Thyroid gland (tissue), 4 donors: Measurements from ENCODE around the gene DNAJC3. TPM values are rescaled to one million over a fixed set of nuclear protein-coding genes. Genes with fewer than 3 reads are reported as not detected.
A peak's percentile ranks its signal among the peaks of the same experiment; 100 is the strongest.

Experiments used
- DNase-seq, 2 donors: peaks; one replicate each; pipeline ENCODE4 v3.0.0-alpha.2; 2019
- H3K27ac ChIP-seq, 3 donors: fragments of 200-600 bp; sonication (generic); 1 replicate in 2 of 3; 2 replicates in 1 of 3; pipeline ENCODE4 v1.5.1; 2016 to 2019; ENCODE audit warnings: mild to moderate bottlenecking in 1 of 3, moderate library complexity in 1 of 3
- H3K27me3 ChIP-seq: fragments of 200-600 bp; sonication (generic); one replicate; pipeline ENCODE4 v1.5.1; 2019
- H3K36me3 ChIP-seq, 2 donors: fragments of 200-600 bp; sonication (generic); one replicate each; pipeline ENCODE4 v1.5.1; 2016 to 2019
- H3K4me1 ChIP-seq, 2 donors: fragments of 200-600 bp; sonication (generic); one replicate each; pipeline ENCODE4 v1.5.1; 2017 to 2019
- H3K4me3 ChIP-seq, 3 donors: fragments of 200-600 bp; sonication (generic); replicated peaks in 1 of 3; 1 replicate in 2 of 3; 2 replicates in 1 of 3; pipeline ENCODE4 v1.5.1; 2016; ENCODE audit warnings: mild to moderate bottlenecking in 1 of 3
- H3K9me3 ChIP-seq: fragments of 200-600 bp; sonication (generic); one replicate; pipeline ENCODE4 v1.5.1; 2017
- POLR2A ChIP-seq, 2 donors: fragments of 450-650 bp; IDR thresholded peaks; one replicate each; pipeline ENCODE4 v1.6.1; 2017; ENCODE audit warnings: antibody characterized with exemption in 2 of 2, mild to moderate bottlenecking in 2 of 2, moderate library complexity in 1 of 2
- WGBS, 2 donors: methylation state at CpG; one replicate each; pipeline ENCODE4 v1.1.5; 2017; 5-methylcytosine and 5-hydroxymethylcytosine counted together
- intact Hi-C: fragments of 100-400 bp; cut with DNase I; formaldehyde crosslinking; loops from one replicate; pipeline ENCODE4 v1.15.1; 2023
- total RNA-seq, 4 donors: library from RNA; depleted of rRNA; stranded (reverse); fragments of >200 nt; gene quantifications; one replicate each; pipeline ENCODE4 v1.2.3, GENCODE V29; 2016
- TF ChIP-seq, protein P1 (sequence below), 6 experiments: fragments of 200-600 bp in 3 of 6; fragments of 450-650 bp in 3 of 6; sonication (generic) in 3 of 6; IDR thresholded peaks; one replicate each; pipeline ENCODE4 v1.5.1; 2016 to 2019; ENCODE audit warnings: antibody characterized with exemption in 6 of 6, mild to moderate bottlenecking in 2 of 6, inconsistent platforms in 1 of 6, moderate library complexity in 1 of 6

The DNAJC3 gene
- total RNA-seq, 4 donors from 2014 or later, result 92.2 to 164 (median 125) TPM

- Histone ChIP-seq H3K4me3 (no peak overlapping the region), H3K9me3 (no peaks in the 10 kb centered on the region), H3K4me1 (no peaks in the 10 kb centered on the region), H3K27ac (no peak overlapping the region), H3K36me3 (peaks cover 0 to 4% of the 10 kb centered on the region in 2 donors), H3K27me3 (no peaks in the 10 kb centered on the region)
- TF ChIP-seq POLR2A (IDR thresholded peaks at IDR 0.05), result no peak
- TF ChIP-seq, protein P1, sequence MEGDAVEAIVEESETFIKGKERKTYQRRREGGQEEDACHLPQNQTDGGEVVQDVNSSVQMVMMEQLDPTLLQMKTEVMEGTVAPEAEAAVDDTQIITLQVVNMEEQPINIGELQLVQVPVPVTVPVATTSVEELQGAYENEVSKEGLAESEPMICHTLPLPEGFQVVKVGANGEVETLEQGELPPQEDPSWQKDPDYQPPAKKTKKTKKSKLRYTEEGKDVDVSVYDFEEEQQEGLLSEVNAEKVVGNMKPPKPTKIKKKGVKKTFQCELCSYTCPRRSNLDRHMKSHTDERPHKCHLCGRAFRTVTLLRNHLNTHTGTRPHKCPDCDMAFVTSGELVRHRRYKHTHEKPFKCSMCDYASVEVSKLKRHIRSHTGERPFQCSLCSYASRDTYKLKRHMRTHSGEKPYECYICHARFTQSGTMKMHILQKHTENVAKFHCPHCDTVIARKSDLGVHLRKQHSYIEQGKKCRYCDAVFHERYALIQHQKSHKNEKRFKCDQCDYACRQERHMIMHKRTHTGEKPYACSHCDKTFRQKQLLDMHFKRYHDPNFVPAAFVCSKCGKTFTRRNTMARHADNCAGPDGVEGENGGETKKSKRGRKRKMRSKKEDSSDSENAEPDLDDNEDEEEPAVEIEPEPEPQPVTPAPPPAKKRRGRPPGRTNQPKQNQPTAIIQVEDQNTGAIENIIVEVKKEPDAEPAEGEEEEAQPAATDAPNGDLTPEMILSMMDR (IDR thresholded peaks at IDR 0.05), result no peak
- DNase-seq, result no peak
- intact Hi-C loops, result no loop called here
- 94 to 97% methylated on average over 5 of the region's 5 CpGs for WGBS, 2 donors
Observed at GRCh38 chr13:95822303-95822702, 145.4 kb downstream of the DNAJC3 start.

DNA sequence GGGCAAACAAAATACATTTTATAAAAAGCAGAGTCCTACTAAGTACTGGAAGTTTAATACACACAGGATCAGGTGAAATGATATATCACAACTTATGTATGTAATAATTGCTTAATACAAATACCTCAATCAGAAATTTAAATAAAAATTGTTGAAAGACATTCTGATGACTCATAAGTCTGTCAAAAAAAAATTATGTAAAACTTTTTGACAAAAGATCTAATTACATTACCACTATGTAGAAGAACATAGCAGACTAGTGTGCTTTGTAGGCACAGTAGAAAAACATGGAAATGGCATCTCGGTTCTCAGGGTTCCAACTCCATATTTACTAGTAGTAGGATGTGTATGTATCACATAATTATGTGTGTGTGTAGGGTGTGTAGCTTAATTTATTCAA is 156.2 kb downstream of the DNAJC3 start:
- intact Hi-C loops, result no loop called here
- H3K9me3 ChIP-seq, result no peaks in the 10 kb centered on the region
- DNase-seq, result no peak
- no peak for TF ChIP-seq POLR2A (IDR thresholded peaks at IDR 0.05)
- TF ChIP-seq, protein P1 (IDR thresholded peaks at IDR 0.05), result no peak
- H3K4me1 ChIP-seq, result no peaks in the 10 kb centered on the region
- 93 to 95% methylated on average over 1 of the region's 1 CpG for WGBS, 2 donors
- H3K36me3 ChIP-seq, result no peaks in the 10 kb centered on the region
- H3K4me3 ChIP-seq, result no peak overlapping the region
- H3K27me3 ChIP-seq, result no peaks in the 10 kb centered on the region
- H3K27ac ChIP-seq, result no peak overlapping the region

DNA sequence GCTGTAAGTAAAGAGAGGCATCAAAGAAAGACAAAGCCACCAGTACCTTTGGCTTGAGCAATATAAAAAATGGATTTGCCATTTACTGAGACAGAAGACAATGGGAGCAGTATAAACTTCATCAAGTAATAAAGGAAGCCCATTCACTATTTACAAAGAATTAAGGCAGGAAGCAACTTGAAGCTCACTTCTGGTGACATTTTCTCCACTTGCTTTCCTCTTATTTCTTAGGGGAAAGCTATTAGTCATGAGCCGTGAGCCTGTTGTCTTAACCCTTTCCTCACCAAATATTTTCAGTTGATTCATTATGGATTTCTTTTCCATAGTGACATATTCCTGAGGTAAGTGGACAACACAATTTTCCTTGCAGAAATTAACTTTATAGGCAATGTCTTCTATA is 156.8 kb downstream of the DNAJC3 start:
- Histone ChIP-seq H3K4me3 (no peak overlapping the region), H3K27me3 (no peaks in the 10 kb centered on the region), H3K9me3 (no peaks in the 10 kb centered on the region), H3K4me1 (no peaks in the 10 kb centered on the region), H3K27ac (no peak overlapping the region), H3K36me3 (no peaks in the 10 kb centered on the region)
- WGBS, 2 donors, result 20 to 40% methylated on average over 1 of the region's 1 CpG
- intact Hi-C loops, result loop anchor here (2.0 kb wide), 1 partner anchor 211 kb away; no protein-coding TSS in a partner anchor
- TF ChIP-seq, protein P1 (IDR thresholded peaks at IDR 0.05), result no peak
- no peak for TF ChIP-seq POLR2A (IDR thresholded peaks at IDR 0.05)
- DNase-seq, result no peak

DNA sequence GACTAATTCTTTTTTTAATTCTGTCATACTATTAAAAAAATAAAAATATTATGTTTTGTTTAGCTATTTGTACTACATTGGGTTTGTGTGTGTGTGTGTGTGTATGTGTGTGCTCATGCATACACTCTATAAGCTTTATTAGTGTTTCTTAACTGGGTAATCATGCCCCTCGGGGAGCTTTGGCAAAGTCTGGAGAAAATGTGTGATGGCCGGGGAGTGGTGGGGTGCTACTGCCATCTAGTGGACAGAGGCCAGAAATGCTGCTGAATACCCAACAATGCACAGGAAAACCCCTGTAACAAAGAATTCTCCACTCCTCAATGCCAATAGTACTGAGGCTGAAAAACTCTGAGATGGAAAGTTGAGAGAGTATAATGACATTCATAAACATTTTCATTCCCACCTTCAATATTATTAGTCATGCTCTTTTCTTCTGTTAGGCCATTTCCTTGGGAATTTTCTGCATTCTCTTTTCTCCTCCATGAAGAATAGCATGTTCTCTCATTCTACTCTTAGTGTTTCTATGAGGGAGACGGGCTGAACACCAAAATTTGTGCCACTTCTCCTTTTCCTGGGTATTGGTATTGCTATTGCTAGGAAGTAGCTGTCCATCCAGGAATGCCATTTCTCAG is 157.3 kb downstream of the DNAJC3 start:
- DNase-seq, result peak; percentile 50 to 67

DNA sequence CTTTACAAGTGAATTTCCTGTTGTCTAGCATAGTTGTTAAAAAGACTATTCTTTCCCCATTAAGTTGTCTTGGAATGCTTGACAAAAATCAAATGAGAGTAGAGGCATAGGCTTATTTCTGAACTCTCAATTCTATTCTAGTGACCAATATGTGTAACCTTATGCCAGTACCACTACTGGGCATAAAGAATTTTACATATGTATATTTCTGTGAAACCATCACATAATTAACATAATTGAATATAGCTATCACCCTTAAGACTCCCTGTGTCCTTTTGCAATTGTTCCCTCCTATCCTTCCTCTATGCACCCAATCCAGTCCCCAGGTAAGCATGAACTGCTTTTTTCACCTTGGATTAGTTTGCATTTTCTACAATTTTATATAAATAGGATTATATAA is 165.0 kb downstream of the DNAJC3 start:
- Histone ChIP-seq H3K27ac (no peak overlapping the region), H3K9me3 (no peaks in the 10 kb centered on the region), H3K4me3 (no peak overlapping the region), H3K27me3 (no peaks in the 10 kb centered on the region), H3K4me1 (no peaks in the 10 kb centered on the region), H3K36me3 (no peaks in the 10 kb centered on the region)
- intact Hi-C loops, result no loop called here
- TF ChIP-seq POLR2A (IDR thresholded peaks at IDR 0.05), result no peak
- TF ChIP-seq, protein P1 (IDR thresholded peaks at IDR 0.05), result no peak
- no peak for DNase-seq

More for the DNA sequence above, 157.3 kb downstream of the DNAJC3 start:
- Histone ChIP-seq H3K27ac (no peak overlapping the region), H3K4me3 (no peak overlapping the region), H3K4me1 (no peaks in the 10 kb centered on the region), H3K9me3 (no peaks in the 10 kb centered on the region), H3K36me3 (no peaks in the 10 kb centered on the region), H3K27me3 (no peaks in the 10 kb centered on the region)
- TF ChIP-seq, protein P1 (IDR thresholded peaks at IDR 0.05), result peak; percentile 79 to 91 (median 89)
- no peak for TF ChIP-seq POLR2A (IDR thresholded peaks at IDR 0.05)
- WGBS, 2 donors, result 26 to 32% methylated on average over 3 of the region's 3 CpGs
- intact Hi-C loops, result loop anchor here (2.0 kb wide), 1 partner anchor 211 kb away; no protein-coding TSS in a partner anchor
